Astrocyte of the cerebellum (primary cell): ENCODE results near the gene HAO1.

Experiments used
- DNase-seq: peaks from one replicate; pipeline ENCODE4 v3.0.0-alpha.2; 2011; ENCODE audit warnings: low read depth
- H3K4me3 ChIP-seq: 2 replicates; pipeline ENCODE4 v1.5.1; 2011; ENCODE audit warnings: mild to moderate bottlenecking, low read depth, low read length, moderate library complexity
- CTCF ChIP-seq: IDR thresholded peaks from 2 replicates; pipeline ENCODE4 v1.5.1; 2012; ENCODE audit warnings: low read length, low read depth, moderate library complexity, mild to moderate bottlenecking; ENCODE audit errors: missing control alignments
- in situ Hi-C: cut with HindIII; loops from 2 replicates; pipeline ENCODE4 v1.10.0; 2017; ENCODE audit warnings: low sequenced_read_pairs

Gene HAO1

GRCh38 chr20:7912551-7912950 lies 27.7 kb downstream of the HAO1 start:
- in situ Hi-C loops: no loop called here
- no peak for TF ChIP-seq CTCF
- no peak overlapping the region for H3K4me3 ChIP-seq
- DNase-seq: no peak

GRCh38 chr20:7911586-7912330 lies 28.5 kb downstream of the HAO1 start:
- H3K4me3 ChIP-seq: no peak overlapping the region
- in situ Hi-C loops: no loop called here
- DNase-seq: no peak
- TF ChIP-seq CTCF: no peak

DNA sequence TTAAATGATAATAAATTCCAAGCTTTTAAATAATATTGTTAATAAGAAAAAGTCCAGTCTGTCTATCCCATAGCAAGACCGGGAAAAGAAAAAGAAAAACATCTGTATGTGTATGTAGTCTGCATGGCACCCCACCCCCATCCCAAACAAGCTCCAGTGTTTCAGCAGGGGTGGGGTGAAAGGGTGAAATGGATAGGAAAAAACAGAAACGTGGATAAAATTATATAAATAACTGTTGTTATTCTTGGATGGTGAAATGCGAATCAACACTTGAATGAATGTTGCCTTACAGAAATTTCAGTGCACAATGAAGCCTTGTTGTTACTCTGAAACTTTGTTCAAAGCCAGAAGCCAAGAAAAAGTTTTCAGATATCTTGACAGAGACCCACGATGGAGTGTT lies 31.4 kb downstream of the HAO1 start:
- H3K4me3 ChIP-seq: no peak overlapping the region
- TF ChIP-seq CTCF: no peak
- no peak for DNase-seq
- in situ Hi-C loops: no loop called here

DNA sequence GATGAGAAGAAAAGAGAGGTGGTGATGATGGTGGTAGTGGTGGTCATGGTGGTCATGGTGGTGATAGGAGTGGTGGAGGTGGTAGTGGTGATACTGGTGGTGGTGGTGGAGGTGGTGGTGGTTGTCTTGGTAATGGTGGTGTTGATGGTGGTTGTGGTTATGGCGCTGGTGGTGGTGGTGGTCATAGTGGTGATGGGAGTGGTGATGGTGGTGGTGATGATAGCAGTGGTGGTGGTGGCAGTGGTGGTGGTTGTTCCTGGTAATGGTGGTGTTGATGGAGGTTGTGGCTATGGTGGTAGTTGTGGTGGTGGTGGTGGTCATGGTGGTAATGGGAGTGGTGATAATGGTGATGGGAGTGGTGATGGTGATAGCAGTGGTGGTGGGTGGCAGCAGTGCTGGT lies 36.8 kb downstream of the HAO1 start:
- in situ Hi-C loops: no loop called here

DNA sequence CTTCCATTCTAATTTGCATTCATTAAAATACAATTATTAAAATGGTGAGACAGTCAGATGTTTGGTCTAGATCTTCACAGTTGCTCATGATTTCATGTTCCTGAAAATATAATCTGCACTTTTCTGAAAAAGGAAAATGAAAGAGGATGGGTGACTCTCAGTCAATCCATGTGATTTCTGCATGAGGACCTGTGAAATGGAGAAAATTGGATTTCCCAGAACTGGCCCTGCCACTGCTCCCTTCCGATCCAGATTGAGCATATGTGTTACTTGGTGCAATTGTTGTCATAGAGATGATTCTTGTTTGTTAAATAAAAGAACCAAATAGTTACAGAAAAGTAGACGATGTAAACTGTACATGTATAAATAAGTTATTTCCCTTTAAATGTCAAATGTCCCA lies 37.4 kb downstream of the HAO1 start:
- in situ Hi-C loops: no loop called here
- H3K4me3 ChIP-seq: no peak overlapping the region
- TF ChIP-seq CTCF: no peak
- no peak for DNase-seq

More for the DNA sequence above, 36.8 kb downstream of the HAO1 start:
- DNase-seq: no peak
- no peak for TF ChIP-seq CTCF
- no peak overlapping the region for H3K4me3 ChIP-seq

- no peak for TF ChIP-seq CTCF
- DNase-seq: no peak
- no peak overlapping the region for H3K4me3 ChIP-seq
- in situ Hi-C loops: no loop called here
Measured at GRCh38 chr20:7897781-7898364, 42.4 kb downstream of the HAO1 start.
